Loucy (cell line): Measurements from ENCODE around the gene ARSK.
A peak's percentile ranks its signal among the peaks of the same experiment; 100 is the strongest.

Experiments used
- H2AFZ ChIP-seq: fragments of 200-600 bp; sonication (generic); 2 replicates; pipeline ENCODE4 v1.6.0; 2016; ENCODE audit warnings: antibody characterized with exemption, mild to moderate bottlenecking, low read length, moderate library complexity
- H3F3A ChIP-seq: fragments of 200-600 bp; 2 replicates; pipeline ENCODE4 v1.6.0; 2016; ENCODE audit warnings: antibody characterized with exemption, low read depth, mild to moderate bottlenecking
- H3K27me3 ChIP-seq: fragments of 200-600 bp; sonication (generic); 2 replicates; pipeline ENCODE4 v1.6.1; 2014; ENCODE audit warnings: low read length, mild to moderate bottlenecking; ENCODE audit not compliant: insufficient read depth, poor library complexity, severe bottlenecking
- H3K36me3 ChIP-seq: fragments of 200-600 bp; sonication (generic); 2 replicates; pipeline ENCODE4 v1.6.1; 2016; ENCODE audit warnings: low read length; ENCODE audit not compliant: insufficient read depth
- H3K4me1 ChIP-seq: fragments of 200-600 bp; sonication (generic); 2 replicates; pipeline ENCODE4 v1.5.1; 2014; ENCODE audit warnings: low read length, mild to moderate bottlenecking; ENCODE audit not compliant: insufficient read depth, poor library complexity, severe bottlenecking
- H3K4me2 ChIP-seq: fragments of 200-600 bp; sonication (generic); 2 replicates; pipeline ENCODE4 v1.6.0; 2014; ENCODE audit warnings: antibody characterized with exemption, low read length, low read depth, mild to moderate bottlenecking; ENCODE audit not compliant: poor library complexity, severe bottlenecking
- H3K4me3 ChIP-seq: fragments of 200-600 bp; sonication (generic); 2 replicates; pipeline ENCODE4 v1.5.1; 2014; ENCODE audit warnings: low read length, mild to moderate bottlenecking, mixed read lengths; ENCODE audit not compliant: poor library complexity, severe bottlenecking
- H3K79me2 ChIP-seq: fragments of 200-600 bp; sonication (generic); 2 replicates; pipeline ENCODE4 v1.6.1; 2014; ENCODE audit warnings: low read length; ENCODE audit not compliant: insufficient read depth
- H3K9ac ChIP-seq: fragments of 200-600 bp; sonication (generic); 2 replicates; pipeline ENCODE4 v1.6.0; 2014; ENCODE audit warnings: mild to moderate bottlenecking, low read depth, low read length, moderate library complexity; ENCODE audit not compliant: poor library complexity, severe bottlenecking
- H3K9me2 ChIP-seq: fragments of 200-600 bp; sonication (generic); replicated peaks from 2 replicates; pipeline ENCODE4 v1.6.1; 2016; ENCODE audit warnings: low read depth, low read length, mixed read lengths
- H3K9me3 ChIP-seq: fragments of 200-600 bp; sonication (generic); 2 replicates; pipeline ENCODE4 v1.6.1; 2014; ENCODE audit warnings: mild to moderate bottlenecking, antibody characterized with exemption, low read length, low read depth; ENCODE audit not compliant: insufficient read depth
- H4K20me1 ChIP-seq: fragments of 200-600 bp; sonication (generic); 2 replicates; pipeline ENCODE4 v1.6.0; 2014; ENCODE audit warnings: antibody characterized with exemption, low read length, mild to moderate bottlenecking; ENCODE audit not compliant: insufficient read depth, poor library complexity, severe bottlenecking
- EZH2phosphoT487 ChIP-seq: fragments of 200-600 bp; IDR thresholded peaks from 2 replicates; pipeline ENCODE4 v1.6.1; 2018; ENCODE audit warnings: antibody characterized with exemption, mild to moderate bottlenecking, moderate library complexity, borderline replicate concordance
- TF ChIP-seq, protein P1 (sequence below): fragments of 200-600 bp; sonication (generic); conservative IDR thresholded peaks from 2 replicates; pipeline ENCODE4 v1.5.1; 2014; ENCODE audit warnings: mild to moderate bottlenecking, antibody characterized with exemption, low read length

The ARSK gene

GRCh38 chr5:95537501-95537900 is 17.4 kb upstream of the ARSK start:
- no peaks in the 10 kb centered on the region for H3F3A ChIP-seq
- H2AFZ ChIP-seq, result no peak overlapping the region
- H3K9me2 ChIP-seq, result no peaks in the 10 kb centered on the region
- no peak overlapping the region for H3K4me3 ChIP-seq
- no peak overlapping the region for H3K9ac ChIP-seq
- H3K27me3 ChIP-seq, result no peaks in the 10 kb centered on the region
- H4K20me1 ChIP-seq, result no peaks in the 10 kb centered on the region
- H3K4me1 ChIP-seq, result no peaks in the 10 kb centered on the region
- no peak overlapping the region for H3K4me2 ChIP-seq
- H3K36me3 ChIP-seq, result peaks cover 51% of the 10 kb centered on the region; the same call in 1 of the 2 replicates
- no peak for TF ChIP-seq EZH2phosphoT487
- TF ChIP-seq, protein P1, sequence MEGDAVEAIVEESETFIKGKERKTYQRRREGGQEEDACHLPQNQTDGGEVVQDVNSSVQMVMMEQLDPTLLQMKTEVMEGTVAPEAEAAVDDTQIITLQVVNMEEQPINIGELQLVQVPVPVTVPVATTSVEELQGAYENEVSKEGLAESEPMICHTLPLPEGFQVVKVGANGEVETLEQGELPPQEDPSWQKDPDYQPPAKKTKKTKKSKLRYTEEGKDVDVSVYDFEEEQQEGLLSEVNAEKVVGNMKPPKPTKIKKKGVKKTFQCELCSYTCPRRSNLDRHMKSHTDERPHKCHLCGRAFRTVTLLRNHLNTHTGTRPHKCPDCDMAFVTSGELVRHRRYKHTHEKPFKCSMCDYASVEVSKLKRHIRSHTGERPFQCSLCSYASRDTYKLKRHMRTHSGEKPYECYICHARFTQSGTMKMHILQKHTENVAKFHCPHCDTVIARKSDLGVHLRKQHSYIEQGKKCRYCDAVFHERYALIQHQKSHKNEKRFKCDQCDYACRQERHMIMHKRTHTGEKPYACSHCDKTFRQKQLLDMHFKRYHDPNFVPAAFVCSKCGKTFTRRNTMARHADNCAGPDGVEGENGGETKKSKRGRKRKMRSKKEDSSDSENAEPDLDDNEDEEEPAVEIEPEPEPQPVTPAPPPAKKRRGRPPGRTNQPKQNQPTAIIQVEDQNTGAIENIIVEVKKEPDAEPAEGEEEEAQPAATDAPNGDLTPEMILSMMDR, result no peak
- no peaks in the 10 kb centered on the region; the same call in 1 of the 2 replicates for H3K79me2 ChIP-seq
- no peaks in the 10 kb centered on the region for H3K9me3 ChIP-seq

DNA sequence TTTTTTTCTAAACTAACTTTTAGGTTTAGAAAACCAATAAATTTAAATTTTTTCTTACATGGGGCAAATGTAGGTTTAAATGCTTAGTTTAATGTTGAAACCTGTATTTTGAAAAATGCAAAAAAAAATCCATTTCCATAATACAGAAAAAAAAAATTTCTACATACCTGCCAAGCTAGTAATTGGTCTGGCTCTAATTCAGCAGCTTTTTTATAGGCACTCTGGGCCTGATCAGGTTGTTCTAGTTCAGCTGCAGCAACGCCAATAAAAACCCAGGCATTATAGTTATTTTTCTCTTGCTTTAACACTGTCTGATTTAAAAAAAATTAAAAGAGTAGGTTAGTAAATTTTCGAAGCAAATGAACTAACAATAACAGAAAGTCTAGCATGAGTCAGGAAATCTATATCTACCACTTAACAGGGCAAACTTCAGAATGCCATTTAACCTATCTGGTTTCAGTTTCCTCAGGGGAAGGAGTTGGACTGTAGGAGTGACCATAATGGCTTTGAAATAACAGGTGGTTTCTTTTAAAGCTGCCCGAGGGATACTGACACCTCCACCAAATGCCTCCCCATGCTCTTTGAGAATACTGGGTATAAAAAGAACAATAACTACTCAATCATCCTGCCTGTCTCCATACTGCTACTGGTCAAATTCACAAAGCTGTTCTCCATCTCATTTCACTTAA is 11.7 kb upstream of the ARSK start:
- no peaks in the 10 kb centered on the region for H3K27me3 ChIP-seq
- H3K4me3 ChIP-seq, result peak overlapping the region; percentile 56

GRCh38 chr5:95549030-95549429 is 5.9 kb upstream of the ARSK start:
- H3K9ac ChIP-seq, result no peak overlapping the region
- H3K4me3 ChIP-seq, result peak overlapping the region; percentile 36
- H2AFZ ChIP-seq, result no peak overlapping the region
- H4K20me1 ChIP-seq, result peaks cover 4% of the 10 kb centered on the region
- H3K79me2 ChIP-seq, result peaks cover 39% of the 10 kb centered on the region
- peaks cover 14% of the 10 kb centered on the region; the same call in 1 of the 2 replicates for H3K36me3 ChIP-seq
- H3K9me2 ChIP-seq, result no peaks in the 10 kb centered on the region
- no peaks in the 10 kb centered on the region for H3K9me3 ChIP-seq
- H3F3A ChIP-seq, result no peaks in the 10 kb centered on the region
- TF ChIP-seq, protein P1, result no peak
- no peak for TF ChIP-seq EZH2phosphoT487
- peak overlapping the region; percentile 50 for H3K4me2 ChIP-seq
- H3K4me1 ChIP-seq, result peaks cover 52% of the 10 kb centered on the region
- H3K27me3 ChIP-seq, result no peaks in the 10 kb centered on the region

More for the DNA sequence above, 11.7 kb upstream of the ARSK start:
- H3K79me2 ChIP-seq, result peaks cover 15% of the 10 kb centered on the region
- no peaks in the 10 kb centered on the region for H3K9me2 ChIP-seq
- peak overlapping the region; percentile 44 for H3K9ac ChIP-seq
- no peaks in the 10 kb centered on the region for H3K9me3 ChIP-seq
- H4K20me1 ChIP-seq, result no peaks in the 10 kb centered on the region
- TF ChIP-seq, protein P1, result no peak
- TF ChIP-seq EZH2phosphoT487, result no peak
- H3K36me3 ChIP-seq, result peaks cover 41% of the 10 kb centered on the region; the same call in 1 of the 2 replicates
- H2AFZ ChIP-seq, result peak overlapping the region; percentile 5; the same call in 1 of the 2 replicates
- peak overlapping the region; percentile 69 for H3K4me2 ChIP-seq
- H3K4me1 ChIP-seq, result peaks cover 38% of the 10 kb centered on the region
- H3F3A ChIP-seq, result peaks cover 8% of the 10 kb centered on the region; the same call in 1 of the 2 replicates
